Measurements from ENCODE around the gene CCL4.
"Not testable (repeated sequence)": the region's sequence is repeated elsewhere in the genome, so short reads cannot be mapped to it uniquely, and the experiment has no call there.

Gene CCL4

GRCh38 chr17:36087897-36088572, 15.6 kb upstream of the CCL4 start:
- DNase-seq (ENCODE audit: low spot score), result not testable (repeated sequence)

- no peak for DNase-seq (ENCODE audit: low spot score)
Measured at GRCh38 chr17:36088670-36089338, 14.8 kb upstream of the CCL4 start.

DNA sequence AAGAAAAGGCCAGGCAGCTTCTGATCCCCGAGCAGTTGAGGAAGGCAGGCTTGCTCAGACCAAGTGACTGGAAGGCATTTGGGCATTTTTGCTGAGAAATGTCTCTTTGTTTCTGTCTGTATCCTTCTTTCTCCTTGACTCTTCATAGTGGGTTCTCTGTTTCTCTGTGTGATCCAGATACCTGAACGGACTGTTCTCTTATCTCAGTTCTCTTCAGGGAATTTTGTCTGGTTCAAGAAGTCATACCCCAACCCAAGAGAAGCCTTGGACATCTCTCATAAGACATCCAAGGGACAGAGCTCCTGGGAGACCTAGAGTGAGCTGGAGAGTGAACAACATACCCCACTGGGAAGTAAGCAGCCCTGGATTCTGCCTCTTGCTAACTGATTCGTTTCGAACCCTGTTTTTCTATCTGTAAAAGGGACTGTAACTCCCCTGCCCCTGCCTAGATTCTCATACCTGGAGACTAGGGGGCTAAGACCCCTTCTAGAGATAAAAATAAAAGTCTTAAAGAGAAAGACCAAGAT, 14.2 kb upstream of the CCL4 start:
- no peak for DNase-seq (ENCODE audit: low spot score)

- DNase-seq (ENCODE audit: low spot score), result no peak
Measured at GRCh38 chr17:36089888-36090836, 13.5 kb upstream of the CCL4 start, which contains the start of gene CCL3. Gene CCL3, minus strand, starts transcription at chr17:36090143. Its CDS starts 85 bp downstream, at chr17:36090058.

DNA sequence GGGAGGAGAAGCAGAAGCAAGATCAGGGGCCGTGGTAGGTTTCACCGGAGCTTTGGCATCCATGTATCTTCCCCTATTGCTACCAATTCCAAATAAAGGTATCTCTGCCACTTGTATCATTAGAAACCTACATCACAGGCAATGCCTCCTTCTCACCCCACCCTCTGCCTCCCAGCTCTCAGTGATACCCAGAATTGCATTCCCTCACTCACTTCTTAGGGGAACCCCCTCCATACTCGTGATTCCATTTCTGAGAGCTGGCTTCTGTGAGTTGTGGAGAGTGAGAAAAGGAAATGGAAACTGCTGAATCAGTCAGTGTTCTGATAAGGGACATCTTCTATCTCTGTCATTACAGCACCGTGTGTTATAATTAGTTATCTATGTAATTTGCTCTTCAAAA, 11.4 kb upstream of the CCL4 start:
- DNase-seq (ENCODE audit: low spot score), result no peak

- DNase-seq (ENCODE audit: low spot score), result not testable (repeated sequence)
Measured at GRCh38 chr17:36092715-36093114, 10.9 kb upstream of the CCL4 start.

GRCh38 chr17:36094232-36094631, 9.4 kb upstream of the CCL4 start:
- DNase-seq (ENCODE audit: low spot score), result no peak

- DNase-seq (ENCODE audit: low spot score), result no peak
Measured at GRCh38 chr17:36094746-36095145, 8.9 kb upstream of the CCL4 start.

GRCh38 chr17:36095992-36096391, 7.6 kb upstream of the CCL4 start:
- DNase-seq (ENCODE audit: low spot score), result no peak

DNA sequence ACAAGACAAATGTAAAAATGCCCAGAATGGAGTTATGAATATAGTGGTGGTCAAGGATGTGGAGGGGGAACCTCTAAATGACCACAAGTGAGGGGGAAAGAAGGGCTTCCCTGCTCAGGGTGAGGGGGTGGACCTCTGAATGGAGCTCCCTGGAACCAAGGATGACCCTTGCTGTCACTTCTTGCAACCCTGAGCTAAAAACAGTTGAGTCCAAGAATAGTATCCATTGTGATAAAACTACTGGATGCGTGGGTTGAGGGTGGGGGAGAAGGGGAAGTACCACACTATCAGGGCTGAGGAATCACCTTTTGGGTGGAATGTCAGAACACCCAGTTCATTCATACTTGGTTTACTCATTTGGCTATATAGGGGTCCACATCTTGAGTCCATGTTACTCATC, 4.6 kb upstream of the CCL4 start:
- not testable (repeated sequence) for DNase-seq (ENCODE audit: low spot score)

GRCh38 chr17:36104246-36104645, 619 bp downstream of the CCL4 start:
- not testable (repeated sequence) for DNase-seq (ENCODE audit: low spot score)

- DNase-seq (ENCODE audit: low spot score), result no peak
Measured at GRCh38 chr17:36104701-36105181, 1.1 kb downstream of the CCL4 start.

DNA sequence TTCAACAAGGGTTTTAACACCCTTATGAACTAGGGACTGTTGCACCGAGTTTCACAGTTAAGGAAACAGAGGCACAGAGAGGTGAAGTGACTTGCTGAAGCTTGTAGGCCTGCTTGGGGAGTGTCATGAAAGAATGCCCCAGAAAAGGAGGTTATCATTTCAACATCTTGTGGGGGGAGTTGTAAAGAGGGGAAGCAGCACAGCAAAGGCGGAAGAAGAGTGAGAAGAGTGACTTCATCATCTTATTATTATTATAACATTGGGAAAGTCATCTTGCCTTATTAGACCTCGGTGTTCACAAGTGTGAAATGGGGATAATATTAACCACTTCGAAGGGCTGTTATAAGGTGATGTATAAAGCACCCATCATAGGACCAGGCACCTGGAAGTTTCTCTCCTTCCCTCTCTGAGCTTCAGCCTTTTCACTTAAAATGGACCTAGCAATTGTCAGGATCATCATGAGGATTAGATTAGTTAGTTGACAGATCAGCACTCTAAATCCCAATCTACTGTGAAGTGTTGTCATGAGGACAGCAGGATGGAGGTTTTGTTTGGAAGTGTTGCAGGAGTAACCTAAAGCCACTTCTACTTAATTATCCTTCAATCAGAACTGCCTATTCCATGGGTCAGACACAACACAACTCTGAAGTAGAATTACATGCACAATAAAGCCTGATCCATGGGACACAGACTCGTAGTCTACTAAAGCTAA, 2.3 kb downstream of the CCL4 start:
- no peak for DNase-seq (ENCODE audit: low spot score)

DNA sequence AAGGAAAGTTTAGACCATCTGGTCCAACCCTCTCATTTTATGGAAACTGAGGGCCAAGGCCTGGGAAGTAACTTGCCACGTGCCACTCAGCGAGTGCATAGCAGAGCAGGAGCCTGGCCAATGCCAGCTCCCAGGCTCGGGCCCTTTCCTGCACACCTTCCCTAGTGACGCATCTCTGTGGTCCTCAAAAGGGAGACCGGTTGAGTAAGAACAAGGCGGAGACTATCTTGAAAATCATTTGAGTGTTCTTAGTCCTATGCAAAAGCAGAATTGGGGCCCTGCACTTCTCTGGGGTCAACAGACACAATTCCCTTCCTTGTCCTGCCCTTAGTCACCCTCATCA, 2.8 kb downstream of the CCL4 start:
- DNase-seq (ENCODE audit: low spot score), result no peak

- no peak for DNase-seq (ENCODE audit: low spot score)
Measured at GRCh38 chr17:36107660-36108059, 4.0 kb downstream of the CCL4 start.

DNA sequence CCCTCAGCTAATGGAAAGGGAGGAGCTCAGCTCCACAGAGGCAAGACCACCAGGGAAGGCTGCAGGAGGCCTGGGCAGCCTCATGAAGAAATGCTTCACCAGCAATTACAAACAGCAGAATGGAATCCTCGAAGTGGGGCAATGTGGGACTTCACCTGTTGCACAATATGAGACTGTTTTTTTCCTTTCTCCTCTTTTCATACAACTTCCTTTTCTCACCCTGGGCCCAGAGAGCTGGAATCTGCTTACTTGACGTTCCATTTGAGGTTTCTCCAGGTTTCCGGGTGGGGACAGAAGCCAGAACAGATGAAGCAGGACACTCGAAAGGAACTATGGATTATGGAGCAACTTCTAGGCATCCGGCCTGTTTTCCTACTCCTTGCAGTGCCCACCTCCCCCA, 4.6 kb downstream of the CCL4 start:
- not testable (repeated sequence) for DNase-seq (ENCODE audit: low spot score)

- DNase-seq (ENCODE audit: low spot score), result no peak
Measured at GRCh38 chr17:36111068-36111490, 7.5 kb downstream of the CCL4 start.

- DNase-seq (ENCODE audit: low spot score), result no peak
Measured at GRCh38 chr17:36112572-36112971, 8.9 kb downstream of the CCL4 start.

- DNase-seq (ENCODE audit: low spot score), result not testable (repeated sequence)
Measured at GRCh38 chr17:36113131-36113530, 9.5 kb downstream of the CCL4 start.

DNA sequence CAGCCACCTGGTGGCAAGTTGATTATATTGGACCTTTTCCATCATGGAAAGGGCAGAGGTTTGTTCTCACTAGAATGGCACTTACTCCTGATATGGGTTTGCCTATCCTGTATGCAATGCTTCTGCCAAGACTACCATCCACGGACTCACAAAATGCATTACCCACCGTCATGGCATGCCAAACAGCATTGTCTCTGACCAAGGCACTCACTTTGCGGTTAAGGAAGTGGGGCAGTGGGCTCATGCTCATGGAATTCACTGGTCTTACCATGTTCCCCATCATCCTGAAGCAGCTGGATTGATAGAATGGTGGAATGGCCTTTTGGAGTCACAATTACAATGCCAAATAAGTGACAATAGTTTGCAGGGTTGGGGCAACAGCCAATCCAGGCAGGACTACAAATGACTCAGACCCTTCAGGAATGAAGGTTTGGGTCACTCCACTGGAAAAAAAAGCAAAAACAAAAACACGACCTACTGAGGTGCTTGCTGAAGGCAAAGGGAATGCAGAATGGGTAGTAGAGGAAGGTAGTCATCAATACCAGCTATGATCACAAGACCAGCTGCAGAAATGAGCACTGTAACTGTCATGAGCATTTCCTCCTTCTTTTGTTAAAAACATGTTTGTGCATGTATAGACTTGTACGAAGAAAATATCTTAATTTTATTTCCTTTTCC, 11.5 kb downstream of the CCL4 start:
- DNase-seq (ENCODE audit: low spot score), result not testable (repeated sequence)

DNA sequence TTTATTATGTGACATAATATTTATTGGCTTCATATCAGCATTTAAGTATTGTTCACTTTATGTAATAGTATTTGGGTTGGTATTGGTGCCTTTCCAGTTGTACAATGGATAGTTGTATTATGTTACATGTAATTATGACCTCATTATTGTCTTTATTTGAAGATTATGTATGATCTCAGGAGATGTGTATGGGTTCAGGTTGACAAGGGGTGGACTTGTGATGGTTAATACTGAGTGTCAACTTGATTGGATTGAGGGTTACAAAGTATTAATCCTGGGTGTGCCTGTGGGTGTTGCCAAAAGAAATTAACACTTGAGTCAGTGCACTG, 12.0 kb downstream of the CCL4 start:
- not testable (repeated sequence) for DNase-seq (ENCODE audit: low spot score)

All from D341Med (cell line).